KBM-7 (cell line): ENCODE measurements around the gene S100B.
"Not testable (repeated sequence)": the region's sequence is repeated elsewhere in the genome, so short reads cannot be mapped to it uniquely, and the experiment has no call there.

Experiments
- DNase-seq: peaks from one replicate; pipeline ENCODE4 v3.0.0-alpha.2; 2015
- in situ Hi-C: fragments of 300-500 bp; cut with MboI; formaldehyde crosslinking; loops from 2 replicates; pipeline ENCODE4 v1.14.3; 2020; ENCODE audit warnings: low sequenced_read_pairs, low pct_unique_long_range_greater_than_20kb, mixed read lengths

S100B gene

GRCh38 chr21:46606427-46606813, 1.5 kb upstream of the S100B start:
- no peak for DNase-seq
- in situ Hi-C loops: no loop called here

- in situ Hi-C loops: no loop called here
- DNase-seq: peak; percentile 92
These were observed 1.0 kb upstream of the S100B start for GRCh38 chr21:46605767-46606426.

GRCh38 chr21:46604329-46604974, 430 bp downstream of the S100B start:
- no peak for DNase-seq
- in situ Hi-C loops: no loop called here

DNA sequence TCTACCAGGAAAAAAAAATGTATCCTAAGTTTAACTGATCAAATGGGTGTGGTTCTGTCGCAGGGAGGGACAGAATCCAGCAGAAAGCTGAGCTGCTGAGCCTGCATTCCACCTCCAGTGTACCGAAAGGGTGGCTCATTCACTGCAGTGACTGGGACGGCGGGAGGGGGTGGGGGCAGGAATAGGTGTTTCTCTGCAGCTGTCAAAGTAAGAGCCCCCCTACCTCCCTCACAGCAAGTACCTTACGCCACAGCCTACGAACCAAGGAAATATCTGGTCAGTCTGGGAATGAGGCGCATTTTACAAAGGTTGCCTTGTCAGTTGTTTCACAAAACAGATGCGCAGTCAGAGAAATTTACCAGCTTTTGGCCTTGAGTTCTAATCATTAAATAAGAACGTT, 1.7 kb downstream of the S100B start:
- in situ Hi-C loops: no loop called here
- DNase-seq: no peak

GRCh38 chr21:46600978-46601377, 3.9 kb downstream of the S100B start:
- DNase-seq: no peak
- in situ Hi-C loops: no loop called here

GRCh38 chr21:46600305-46600704, 4.6 kb downstream of the S100B start:
- in situ Hi-C loops: no loop called here
- DNase-seq: no peak

DNA sequence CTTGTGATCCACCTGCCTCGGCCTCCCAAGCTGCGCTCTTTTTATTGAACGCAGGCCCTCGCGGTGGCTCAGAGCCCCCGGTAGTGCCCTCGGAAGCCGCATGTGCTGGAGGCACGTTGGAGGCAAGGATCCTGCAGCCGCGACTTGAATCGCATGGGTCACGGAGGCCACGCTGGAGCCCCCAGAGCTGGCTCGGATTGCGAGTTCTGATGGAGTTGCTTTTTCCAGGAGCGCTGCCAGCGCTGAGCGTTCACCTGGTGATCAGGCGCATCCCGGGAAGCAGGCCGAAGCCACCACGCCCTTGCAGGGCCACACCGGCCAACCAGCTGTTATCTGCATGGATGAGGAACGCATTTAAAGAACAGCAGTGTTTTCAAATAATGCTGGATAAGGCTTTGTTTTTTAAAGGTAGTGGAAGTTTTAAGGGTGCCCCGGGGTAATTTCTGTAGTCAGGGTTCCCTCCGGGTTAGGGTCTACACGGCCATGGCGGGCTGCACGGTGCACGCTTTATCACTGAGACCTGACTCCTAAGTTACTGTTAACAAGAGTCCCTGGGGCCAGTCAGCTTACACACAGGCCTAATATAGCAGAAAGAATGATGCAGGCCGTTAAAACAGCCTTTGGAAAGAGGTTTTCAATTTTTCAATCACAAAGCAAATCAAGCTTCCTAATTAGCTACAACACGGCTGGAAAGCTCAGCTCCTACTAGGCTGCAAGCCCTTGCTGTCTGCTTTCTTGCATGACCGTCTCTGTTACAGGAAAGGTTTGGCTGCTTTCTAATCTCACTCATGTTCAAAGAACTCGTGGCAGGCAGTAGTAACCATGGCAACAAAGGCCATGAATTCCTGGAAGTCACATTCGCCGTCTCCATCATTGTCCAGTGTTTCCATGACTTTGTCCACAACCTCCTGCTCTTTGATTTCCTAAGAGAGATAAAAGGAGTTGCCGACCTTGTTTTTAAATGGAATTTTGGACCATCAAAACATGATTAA, 6.0 kb downstream of the S100B start:
- DNase-seq: no peak
- in situ Hi-C loops: no loop called here

- DNase-seq: no peak
- in situ Hi-C loops: no loop called here
These were observed 7.0 kb downstream of the S100B start for GRCh38 chr21:46597896-46598343.

DNA sequence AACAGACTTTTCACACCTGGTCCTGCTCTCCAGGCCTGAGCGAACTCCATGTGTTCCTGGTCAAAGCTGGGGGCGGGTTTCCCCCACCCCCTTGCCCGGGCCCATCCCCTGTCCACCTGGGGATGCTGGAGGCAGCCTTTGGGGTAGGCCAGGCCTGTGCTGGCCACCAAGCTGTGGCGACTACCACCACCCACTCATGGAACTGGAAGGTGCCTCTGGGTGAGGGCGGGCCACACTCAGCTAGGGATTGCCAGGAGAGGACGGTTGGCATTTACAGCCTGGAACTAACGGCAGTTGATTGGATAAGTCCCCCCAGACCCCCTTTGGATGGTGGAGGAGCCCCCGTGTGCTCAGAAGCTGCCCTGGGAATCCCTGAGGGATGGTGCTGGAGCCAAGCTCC, 7.9 kb downstream of the S100B start:
- in situ Hi-C loops: no loop called here
- no peak for DNase-seq

DNA sequence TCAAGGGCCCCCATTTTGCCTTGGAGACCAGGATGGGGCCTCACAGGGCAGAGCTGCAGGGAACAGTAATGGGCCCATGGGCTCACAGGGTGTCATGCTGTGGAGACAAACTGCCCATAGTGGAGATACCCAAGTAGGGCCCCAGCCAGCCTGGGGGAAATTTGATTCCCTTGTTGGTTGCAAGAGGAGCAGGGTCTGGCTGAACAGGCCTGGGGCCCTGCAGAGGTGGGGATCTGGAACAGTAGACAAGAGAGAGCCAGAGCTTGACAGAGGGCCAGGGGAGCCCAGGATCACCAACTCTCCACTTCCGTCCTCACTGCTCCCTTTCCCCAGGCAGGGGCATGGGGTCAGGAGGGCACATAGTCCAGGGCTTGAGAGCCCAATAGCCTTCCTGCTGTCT, 8.7 kb downstream of the S100B start:
- in situ Hi-C loops: no loop called here
- no peak for DNase-seq

DNA sequence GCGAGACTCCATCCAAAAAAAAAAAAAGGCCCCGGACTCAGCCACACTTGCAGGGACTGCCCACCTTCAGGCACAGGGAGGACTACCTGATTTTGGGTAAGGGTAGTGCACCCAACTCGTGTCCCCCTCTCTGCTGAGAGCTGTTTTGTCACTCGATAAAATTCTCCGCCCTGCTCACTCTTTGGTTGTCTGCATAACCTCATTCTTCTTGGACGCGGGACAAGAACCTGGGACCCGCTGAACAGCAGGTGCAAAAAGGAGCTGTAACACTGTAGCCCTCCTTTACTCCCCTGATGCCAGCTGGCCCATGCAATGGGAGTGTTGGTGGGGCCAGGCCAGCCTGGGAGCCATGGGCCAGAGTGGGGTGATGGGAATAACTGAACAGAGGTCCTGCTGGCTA, 10.6 kb downstream of the S100B start:
- no peak for DNase-seq
- in situ Hi-C loops: no loop called here

DNA sequence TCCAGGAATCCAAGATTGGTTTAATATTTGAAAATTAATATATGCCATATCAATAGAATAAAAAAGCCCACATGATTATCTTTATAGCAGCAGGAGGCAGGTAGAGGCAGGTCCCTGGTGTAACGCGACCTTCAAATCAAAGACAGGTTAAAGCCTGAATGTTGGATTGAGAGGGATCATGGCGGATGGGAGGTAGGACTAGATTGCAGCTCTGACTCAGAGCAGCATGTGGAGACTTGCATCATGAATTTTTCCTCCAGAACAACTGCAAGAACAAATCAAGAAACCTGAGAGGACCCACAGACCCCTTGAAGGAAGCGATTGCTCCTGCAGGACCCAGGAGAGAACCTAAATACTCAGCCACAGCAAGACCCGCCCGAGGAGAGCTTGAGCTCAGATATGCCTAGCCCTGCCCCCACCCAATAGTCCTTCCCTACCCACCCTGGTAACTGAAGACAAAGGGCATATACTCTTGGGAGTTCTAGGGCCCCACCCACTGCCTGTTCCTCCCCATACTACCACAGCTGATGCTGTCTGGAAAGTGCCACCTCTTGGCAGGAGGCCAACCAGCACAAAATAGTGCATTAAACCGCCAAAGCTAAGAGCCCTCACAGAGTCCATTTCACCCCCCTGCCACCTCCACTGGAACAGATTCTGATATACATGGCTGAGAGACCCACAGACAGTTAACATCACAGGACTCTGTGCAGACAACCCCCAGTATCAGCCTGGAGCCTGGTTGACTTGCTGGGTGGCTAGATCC, 19.5 kb downstream of the S100B start:
- in situ Hi-C loops: no loop called here
- DNase-seq: no peak

DNA sequence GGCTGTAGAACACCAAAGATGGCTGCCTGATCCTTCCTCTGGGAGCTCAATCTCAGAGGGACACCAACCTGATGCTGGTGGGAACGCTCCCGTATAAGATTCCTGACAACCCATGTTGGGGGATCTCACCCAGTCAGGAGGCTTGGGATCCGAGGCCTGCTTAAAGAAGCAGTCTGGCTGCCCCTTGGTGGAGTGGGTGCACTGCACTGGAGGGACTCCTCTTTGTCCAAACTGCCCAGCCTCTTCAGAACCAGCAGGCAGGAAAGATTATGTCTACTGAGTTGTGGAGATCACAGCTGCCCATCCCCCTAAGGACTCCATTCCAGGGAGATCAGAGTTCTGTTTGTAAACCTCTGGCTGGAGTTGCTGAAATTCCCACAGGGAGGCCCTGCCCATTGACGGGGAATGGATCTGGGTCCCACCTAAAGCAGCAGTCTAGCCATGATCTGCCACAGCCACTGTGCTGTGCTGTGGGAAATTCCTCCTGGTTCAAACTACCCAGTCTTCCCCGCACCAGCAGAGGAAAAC, 23.0 kb downstream of the S100B start:
- in situ Hi-C loops: no loop called here
- no peak for DNase-seq

- in situ Hi-C loops: not testable (repeated sequence)
These were observed 25.5 kb downstream of the S100B start for GRCh38 chr21:46579394-46579793.

GRCh38 chr21:46577786-46578185, 27.1 kb downstream of the S100B start:
- DNase-seq, in situ Hi-C loops: not testable (repeated sequence)

More at GRCh38 chr21:46579394-46579793, 25.5 kb downstream of the S100B start:
- not testable (repeated sequence) for DNase-seq

DNA sequence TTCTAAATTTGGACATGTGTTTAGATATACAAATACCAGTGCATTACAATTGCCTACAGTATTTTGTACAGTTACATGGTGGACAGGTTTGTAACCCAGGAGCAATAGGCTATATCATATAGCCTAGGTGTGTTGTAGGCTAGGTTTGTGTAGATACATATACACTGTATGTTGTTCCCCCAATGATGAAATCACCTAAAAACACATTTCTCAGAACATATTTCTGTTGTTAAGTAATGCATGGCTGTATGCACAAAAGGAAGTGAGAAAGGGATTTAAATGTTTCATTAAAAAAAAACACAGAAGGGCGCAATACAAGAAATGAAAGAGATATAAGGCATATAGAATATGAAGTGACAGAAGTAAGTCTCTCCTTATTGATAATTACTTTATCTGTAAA, 32.0 kb downstream of the S100B start:
- in situ Hi-C loops: no loop called here
- DNase-seq: no peak

- in situ Hi-C loops: no loop called here
- DNase-seq: no peak
These were observed 34.3 kb downstream of the S100B start for GRCh38 chr21:46570631-46571030.

DNA sequence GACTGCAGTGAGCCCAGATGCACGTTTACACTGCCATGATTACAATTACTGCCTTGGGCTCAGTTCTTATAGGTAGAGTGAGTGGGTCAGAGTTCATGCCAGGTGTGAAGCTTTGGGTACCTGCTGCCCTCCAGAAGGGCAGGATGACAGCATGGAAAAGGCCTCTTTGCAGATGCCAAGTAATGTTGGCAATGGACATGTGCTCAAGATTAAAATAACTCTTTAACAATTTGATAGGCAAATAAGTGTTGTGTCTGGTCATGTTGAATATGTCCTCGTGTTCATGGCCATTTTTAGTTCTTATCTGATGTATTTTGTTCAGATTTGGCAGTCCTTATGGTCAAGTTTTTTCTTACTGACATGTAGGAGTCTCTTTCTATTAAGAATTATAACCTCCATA, 34.8 kb downstream of the S100B start:
- in situ Hi-C loops: no loop called here
- DNase-seq: no peak

DNA sequence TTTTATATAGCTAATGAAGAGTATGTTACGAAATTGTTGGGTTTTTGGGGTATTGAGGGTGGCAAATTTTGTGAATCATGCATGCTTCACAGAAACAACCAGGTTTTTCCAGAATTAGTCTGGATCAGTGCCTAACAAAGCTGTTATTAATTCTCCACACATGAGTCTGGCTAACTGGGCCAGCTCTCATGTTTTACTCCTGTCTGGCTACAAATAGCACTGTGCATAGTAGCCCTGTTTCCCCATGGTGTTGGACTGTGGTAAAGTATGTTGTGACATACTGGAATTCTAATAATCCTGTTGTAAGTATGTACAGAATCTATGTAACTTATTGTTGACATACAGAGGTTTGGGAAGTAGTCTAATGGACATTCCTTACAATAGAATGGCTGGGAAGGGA, 35.8 kb downstream of the S100B start:
- no peak for DNase-seq
- in situ Hi-C loops: no loop called here
